ENCODE data around the gene MLLT10.

GRCh38 chr10:21520509-21520908 is 13.5 kb upstream of the MLLT10 start:
- no peak for TF ChIP-seq CTCF (IDR thresholded peaks at IDR 0.05)
- no peak for TF ChIP-seq POLR2A (IDR thresholded peaks at IDR 0.05)

Data from adrenal gland (tissue), 5 donors.